ENCODE results near the gene REV3L.

The REV3L gene

DNA sequence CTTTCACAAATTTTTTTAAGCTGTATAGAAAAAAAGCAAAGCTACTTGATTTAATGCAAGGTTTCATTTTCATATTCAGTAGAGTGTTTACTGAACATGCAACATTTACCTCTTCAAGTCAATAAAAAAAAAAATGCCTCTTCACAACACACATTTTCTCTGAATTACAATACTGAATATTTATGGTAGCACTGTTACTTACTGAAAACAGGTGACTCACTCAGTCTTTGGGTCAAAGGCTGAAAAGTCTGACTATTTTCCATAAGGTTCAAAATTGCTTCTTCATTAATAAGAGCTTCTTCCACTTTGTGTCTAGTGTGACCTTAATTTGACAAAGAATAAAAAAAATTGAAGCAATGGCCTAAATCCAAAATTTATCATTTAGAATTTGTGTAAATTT lies 101.9 kb downstream of the REV3L start:
- H3K27me3 ChIP-seq (ENCODE audit: low read length) = no peaks in the 10 kb centered on the region
- TF ChIP-seq, protein P1, sequence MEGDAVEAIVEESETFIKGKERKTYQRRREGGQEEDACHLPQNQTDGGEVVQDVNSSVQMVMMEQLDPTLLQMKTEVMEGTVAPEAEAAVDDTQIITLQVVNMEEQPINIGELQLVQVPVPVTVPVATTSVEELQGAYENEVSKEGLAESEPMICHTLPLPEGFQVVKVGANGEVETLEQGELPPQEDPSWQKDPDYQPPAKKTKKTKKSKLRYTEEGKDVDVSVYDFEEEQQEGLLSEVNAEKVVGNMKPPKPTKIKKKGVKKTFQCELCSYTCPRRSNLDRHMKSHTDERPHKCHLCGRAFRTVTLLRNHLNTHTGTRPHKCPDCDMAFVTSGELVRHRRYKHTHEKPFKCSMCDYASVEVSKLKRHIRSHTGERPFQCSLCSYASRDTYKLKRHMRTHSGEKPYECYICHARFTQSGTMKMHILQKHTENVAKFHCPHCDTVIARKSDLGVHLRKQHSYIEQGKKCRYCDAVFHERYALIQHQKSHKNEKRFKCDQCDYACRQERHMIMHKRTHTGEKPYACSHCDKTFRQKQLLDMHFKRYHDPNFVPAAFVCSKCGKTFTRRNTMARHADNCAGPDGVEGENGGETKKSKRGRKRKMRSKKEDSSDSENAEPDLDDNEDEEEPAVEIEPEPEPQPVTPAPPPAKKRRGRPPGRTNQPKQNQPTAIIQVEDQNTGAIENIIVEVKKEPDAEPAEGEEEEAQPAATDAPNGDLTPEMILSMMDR (IDR thresholded peaks at IDR 0.05; ENCODE audit: insufficient read depth, low read length, poor library complexity, severe bottlenecking) = no peak
- no peak for TF ChIP-seq EZH2phosphoT487 (conservative IDR thresholded peaks at IDR 0.05; ENCODE audit: low read length)
- 0 out of 2 replicates have a peak, but pooled peaks cover 2% of the 10 kb centered on the region for H3F3A ChIP-seq (ENCODE audit: insufficient read depth)
- H3K9ac ChIP-seq (ENCODE audit: low read length) = no peak overlapping the region
- no peak overlapping the region for H3K27ac ChIP-seq (ENCODE audit: low read depth, low read length)
- H3K9me2 ChIP-seq (replicated peaks; ENCODE audit: insufficient read depth, low read length) = no peaks in the 10 kb centered on the region
- no peaks in the 10 kb centered on the region for H3K9me3 ChIP-seq (ENCODE audit: insufficient read depth, low read length)
- no peak overlapping the region for H2AFZ ChIP-seq (ENCODE audit: low read depth, low read length, severe bottlenecking)
- H4K20me1 ChIP-seq (ENCODE audit: low read depth, low read length) = no peaks in the 10 kb centered on the region
- H3K36me3 ChIP-seq (ENCODE audit: low read length) = peaks cover 54% of the 10 kb centered on the region
- H3K79me2 ChIP-seq (ENCODE audit: insufficient read depth, low read length) = no peaks in the 10 kb centered on the region
- H3K4me2 ChIP-seq (ENCODE audit: low read depth, low read length, poor library complexity, severe bottlenecking) = no peak overlapping the region
- no peak overlapping the region for H3K4me3 ChIP-seq (ENCODE audit: insufficient read depth, low read length, poor library complexity, severe bottlenecking)

DNA sequence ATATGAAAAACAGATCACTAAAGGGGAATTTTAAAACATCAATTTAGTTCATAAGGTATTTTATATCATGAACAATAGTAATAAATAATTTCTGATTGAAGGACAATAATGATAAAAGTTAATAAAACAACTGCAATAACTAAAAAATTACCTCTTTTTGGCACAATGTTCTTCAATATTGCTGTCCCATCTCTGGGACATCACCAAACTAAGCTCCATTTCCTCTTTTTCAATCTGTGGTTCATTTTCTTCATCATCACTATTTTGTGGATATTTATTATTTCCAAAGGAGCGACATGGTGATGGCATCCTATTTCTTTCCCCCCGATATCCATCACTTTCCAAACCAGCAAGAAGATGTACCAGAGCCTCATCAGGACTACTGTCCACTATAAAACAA lies 103.2 kb downstream of the REV3L start:
- Histone ChIP-seq H3K9me3 (ENCODE audit: insufficient read depth, low read length) (no peaks in the 10 kb centered on the region), H3K79me2 (ENCODE audit: insufficient read depth, low read length) (no peaks in the 10 kb centered on the region), H2AFZ (ENCODE audit: low read depth, low read length, severe bottlenecking) (no peak overlapping the region), H3F3A (ENCODE audit: insufficient read depth) (0 out of 2 replicates have a peak, but pooled peaks cover 2% of the 10 kb centered on the region), H3K9me2 (replicated peaks; ENCODE audit: insufficient read depth, low read length) (no peaks in the 10 kb centered on the region), H4K20me1 (ENCODE audit: low read depth, low read length) (no peaks in the 10 kb centered on the region), H3K36me3 (ENCODE audit: low read length) (peaks cover 55% of the 10 kb centered on the region), H3K27me3 (ENCODE audit: low read length) (no peaks in the 10 kb centered on the region), H3K4me2 (ENCODE audit: low read depth, low read length, poor library complexity, severe bottlenecking) (no peak overlapping the region), H3K9ac (ENCODE audit: low read length) (no peak overlapping the region), H3K27ac (ENCODE audit: low read depth, low read length) (no peak overlapping the region), H3K4me3 (ENCODE audit: insufficient read depth, low read length, poor library complexity, severe bottlenecking) (no peak overlapping the region)
- no peak for TF ChIP-seq EZH2phosphoT487 (conservative IDR thresholded peaks at IDR 0.05; ENCODE audit: low read length)
- TF ChIP-seq, protein P1 (IDR thresholded peaks at IDR 0.05; ENCODE audit: insufficient read depth, low read length, poor library complexity, severe bottlenecking) = no peak

DNA sequence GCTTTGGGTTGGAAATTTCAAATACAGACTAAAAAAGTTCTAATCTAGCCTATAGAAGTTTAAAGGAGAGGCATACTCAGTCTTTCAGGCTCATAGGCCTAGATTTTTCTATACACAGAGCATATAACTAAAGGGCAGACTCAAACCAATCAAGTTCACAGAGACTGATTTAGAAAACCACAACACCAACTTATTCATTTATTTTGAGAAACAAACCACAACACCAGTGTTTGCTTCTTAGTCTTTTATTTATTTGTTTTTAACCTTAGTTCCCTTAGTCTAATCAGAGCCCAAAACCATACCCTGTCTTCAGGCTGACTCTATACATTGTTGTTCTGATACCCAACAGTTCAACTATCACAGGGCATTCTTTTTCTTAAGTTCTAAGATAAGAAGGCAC lies 103.7 kb downstream of the REV3L start:
- no peak for TF ChIP-seq EZH2phosphoT487 (conservative IDR thresholded peaks at IDR 0.05; ENCODE audit: low read length)
- TF ChIP-seq, protein P1 (IDR thresholded peaks at IDR 0.05; ENCODE audit: insufficient read depth, low read length, poor library complexity, severe bottlenecking) = no peak
- H3K27me3 ChIP-seq (ENCODE audit: low read length) = no peaks in the 10 kb centered on the region

More for the DNA sequence above, 103.7 kb downstream of the REV3L start:
- no peaks in the 10 kb centered on the region for H3K9me3 ChIP-seq (ENCODE audit: insufficient read depth, low read length)
- H3K27ac ChIP-seq (ENCODE audit: low read depth, low read length) = no peak overlapping the region
- H3K36me3 ChIP-seq (ENCODE audit: low read length) = peaks cover 56% of the 10 kb centered on the region
- H4K20me1 ChIP-seq (ENCODE audit: low read depth, low read length) = no peaks in the 10 kb centered on the region
- H3K4me3 ChIP-seq (ENCODE audit: insufficient read depth, low read length, poor library complexity, severe bottlenecking) = no peak overlapping the region
- H3K9me2 ChIP-seq (replicated peaks; ENCODE audit: insufficient read depth, low read length) = no peaks in the 10 kb centered on the region
- 0 out of 2 replicates have a peak, but pooled peaks cover 2% of the 10 kb centered on the region for H3F3A ChIP-seq (ENCODE audit: insufficient read depth)
- H3K79me2 ChIP-seq (ENCODE audit: insufficient read depth, low read length) = no peaks in the 10 kb centered on the region
- no peak overlapping the region for H2AFZ ChIP-seq (ENCODE audit: low read depth, low read length, severe bottlenecking)
- no peak overlapping the region for H3K4me2 ChIP-seq (ENCODE audit: low read depth, low read length, poor library complexity, severe bottlenecking)
- H3K9ac ChIP-seq (ENCODE audit: low read length) = no peak overlapping the region

All from SU-DHL-6 (cell line).